Measurements from ENCODE around the gene GABRB1.
A peak's percentile ranks its signal among the peaks of the same experiment; 100 is the strongest.

The GABRB1 gene

DNA sequence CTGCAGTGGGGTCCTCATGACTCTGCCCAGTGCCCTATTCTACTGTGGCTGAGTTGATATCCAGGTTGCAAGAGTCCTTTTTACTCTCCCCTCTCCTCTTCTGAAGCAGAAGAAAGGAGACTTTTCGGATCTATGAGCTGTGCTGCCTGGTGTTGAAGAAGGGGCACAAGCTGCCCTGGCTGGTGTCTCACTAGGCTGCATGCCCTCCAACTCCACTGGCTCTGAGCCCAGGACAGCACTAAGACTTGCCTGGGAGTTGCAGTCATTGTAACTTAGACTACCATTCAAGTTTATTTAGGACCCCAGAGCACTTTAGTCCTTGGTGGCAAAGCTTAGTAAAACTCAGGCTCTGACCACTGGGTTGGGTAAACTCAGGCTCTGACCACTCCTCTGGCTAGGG is 89.4 kb downstream of the GABRB1 start:
- no peak for FAIRE-seq

- peak; percentile 72 for FAIRE-seq
Observed at GRCh38 chr4:47122592-47123291, 91.4 kb downstream of the GABRB1 start.

GRCh38 chr4:47128991-47129390 is 97.6 kb downstream of the GABRB1 start:
- no peak for FAIRE-seq

- no peak for FAIRE-seq
Observed at GRCh38 chr4:47135210-47135609, 103.8 kb downstream of the GABRB1 start.

DNA sequence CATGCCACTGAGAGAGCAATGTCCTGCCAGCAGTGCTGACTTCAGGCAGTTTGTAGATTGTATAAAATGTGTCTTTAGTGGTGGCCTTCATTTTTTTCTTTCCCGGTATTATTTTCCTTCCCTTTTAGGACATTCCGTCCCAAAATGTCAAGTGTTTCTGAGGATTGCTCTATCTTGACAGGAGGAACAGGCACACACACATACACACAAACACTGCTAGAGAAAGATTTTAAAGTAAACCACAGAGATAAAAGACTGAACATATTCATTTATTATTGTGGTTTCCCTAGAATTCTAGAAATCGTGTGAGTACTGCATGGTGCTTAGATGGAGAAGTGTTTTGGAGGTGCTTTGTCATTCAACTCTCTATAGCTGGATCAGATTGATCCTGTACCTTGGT is 111.9 kb downstream of the GABRB1 start:
- no peak for FAIRE-seq

- no peak for FAIRE-seq
Observed at GRCh38 chr4:47145630-47146029, 114.3 kb downstream of the GABRB1 start.

GRCh38 chr4:47154816-47155370 is 123.5 kb downstream of the GABRB1 start:
- FAIRE-seq, result no peak

DNA sequence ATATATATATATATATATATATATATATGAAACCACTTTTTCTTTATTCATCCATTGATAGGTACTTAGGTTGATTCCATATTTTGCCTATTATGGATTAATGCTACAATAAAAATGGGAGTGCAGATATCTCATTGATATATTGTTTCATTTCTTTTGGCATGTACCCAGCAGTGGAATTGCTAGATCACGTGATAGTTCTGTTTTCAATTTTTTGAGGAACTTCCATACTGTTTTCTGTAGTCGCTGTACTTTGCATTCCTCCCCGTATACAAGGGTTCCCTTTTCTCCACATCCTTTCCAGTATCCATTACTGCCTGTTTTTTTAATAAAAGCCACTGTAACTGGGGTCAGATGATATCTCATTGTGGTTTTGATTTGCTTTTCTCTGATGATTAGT is 124.6 kb downstream of the GABRB1 start:
- FAIRE-seq, result no peak

GRCh38 chr4:47160095-47160494 is 128.7 kb downstream of the GABRB1 start:
- no peak for FAIRE-seq

GRCh38 chr4:47167081-47168035 is 136.0 kb downstream of the GABRB1 start:
- no peak for FAIRE-seq

DNA sequence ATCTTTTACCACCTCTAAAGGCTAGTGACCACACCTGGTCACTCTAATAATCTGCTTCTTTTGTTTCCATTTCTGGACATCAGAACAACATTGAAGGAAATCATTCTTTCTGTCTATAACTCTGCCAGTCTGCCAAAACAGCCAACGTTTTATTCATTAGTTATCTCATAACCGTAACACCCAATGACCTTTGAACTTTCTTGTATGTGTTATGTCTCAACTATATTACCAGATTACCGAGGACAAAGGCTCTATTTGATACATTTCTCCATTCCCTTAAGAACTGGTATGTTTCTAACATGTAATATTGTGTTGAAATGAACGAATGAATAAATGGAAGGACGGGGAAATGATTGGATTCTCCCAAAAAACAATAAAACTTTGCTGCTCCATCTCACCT is 152.7 kb downstream of the GABRB1 start:
- no peak for FAIRE-seq

- FAIRE-seq, result no peak
Observed at GRCh38 chr4:47185761-47186160, 154.4 kb downstream of the GABRB1 start.

DNA sequence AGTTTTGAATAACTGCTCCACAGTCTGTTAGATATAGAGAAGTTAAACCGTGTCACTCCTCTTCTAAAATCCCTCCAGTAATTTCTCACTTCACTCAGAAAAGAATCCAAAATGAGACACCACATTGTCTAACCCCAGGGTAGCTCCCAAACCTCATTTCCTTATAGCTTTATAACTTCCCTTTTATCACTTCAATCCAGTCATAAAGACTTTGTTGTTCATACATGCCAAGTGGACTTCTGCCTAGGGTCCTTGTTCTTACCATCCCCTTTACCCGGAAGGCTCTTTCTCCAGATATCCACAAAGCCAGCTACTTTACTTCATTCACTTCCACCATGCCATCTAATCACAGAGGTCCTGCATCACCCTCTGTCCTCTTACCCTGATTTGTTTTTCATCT is 156.2 kb downstream of the GABRB1 start:
- FAIRE-seq, result no peak

GRCh38 chr4:47193179-47193578 is 161.8 kb downstream of the GABRB1 start:
- no peak for FAIRE-seq

GRCh38 chr4:47194036-47194737 is 162.8 kb downstream of the GABRB1 start:
- FAIRE-seq, result no peak

GRCh38 chr4:47195706-47196105 is 164.3 kb downstream of the GABRB1 start:
- no peak for FAIRE-seq

DNA sequence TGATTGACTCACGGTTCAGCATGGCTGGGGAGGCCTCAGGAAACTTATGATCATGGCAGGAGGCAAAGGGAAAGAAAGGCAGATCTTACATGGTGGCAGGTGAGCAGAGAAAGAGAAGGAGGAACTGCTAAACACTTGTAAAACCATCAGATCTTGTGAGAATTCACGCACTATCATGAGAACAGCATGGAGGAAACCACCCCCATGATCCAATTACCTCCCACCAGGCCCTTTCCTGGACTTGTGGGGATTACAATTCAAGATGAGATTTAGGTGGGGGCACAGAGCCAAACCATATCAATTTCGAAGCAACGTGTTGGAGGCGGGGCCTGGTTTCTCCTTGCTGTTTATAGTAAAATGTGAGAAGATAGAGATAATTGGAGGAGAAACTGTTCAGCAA is 167.4 kb downstream of the GABRB1 start:
- no peak for FAIRE-seq

DNA sequence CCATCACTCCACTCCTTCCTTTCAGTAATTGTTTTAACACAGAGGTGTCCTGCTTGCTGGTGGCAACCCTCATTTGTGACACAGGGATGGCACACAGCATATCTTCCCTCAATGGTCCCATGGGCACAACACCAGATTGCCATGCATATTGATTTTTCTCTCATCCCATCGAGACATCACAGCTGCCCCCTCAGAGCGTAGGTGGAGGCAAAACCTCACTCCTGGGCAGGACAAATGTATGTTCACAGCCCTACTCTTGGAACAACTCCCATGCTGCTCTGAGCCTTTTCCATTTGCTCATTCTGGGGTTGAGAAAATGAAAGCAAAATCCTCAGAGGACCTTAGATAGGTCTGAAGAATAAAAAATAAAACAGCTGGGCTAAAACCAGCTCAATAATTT is 172.2 kb downstream of the GABRB1 start:
- FAIRE-seq, result no peak

- no peak for FAIRE-seq
Observed at GRCh38 chr4:47207555-47207954, 176.2 kb downstream of the GABRB1 start.

DNA sequence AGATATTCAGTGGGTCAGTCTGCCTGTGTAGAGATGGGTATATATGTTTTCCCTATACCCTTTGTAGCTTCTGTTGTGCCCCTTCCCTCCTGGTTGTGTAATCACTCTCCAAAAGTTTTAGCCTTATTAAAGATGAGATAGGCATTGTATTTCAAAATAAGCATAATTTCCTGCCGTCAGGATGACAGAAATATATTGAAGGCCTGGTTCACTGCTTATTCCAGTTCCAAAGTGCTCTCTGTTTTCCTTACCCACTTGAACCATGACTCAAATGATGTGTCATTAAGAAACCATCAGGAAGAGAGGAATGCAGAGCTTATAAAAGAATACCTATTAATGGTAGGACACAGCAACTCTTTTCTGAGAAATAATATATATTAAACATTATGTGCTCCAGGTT is 178.5 kb downstream of the GABRB1 start:
- FAIRE-seq, result no peak

- FAIRE-seq, result no peak
Observed at GRCh38 chr4:47210828-47211227, 179.5 kb downstream of the GABRB1 start.

- no peak for FAIRE-seq
Observed at GRCh38 chr4:47213106-47213505, 181.7 kb downstream of the GABRB1 start.

GRCh38 chr4:47213539-47213938 is 182.2 kb downstream of the GABRB1 start:
- no peak for FAIRE-seq
